Osteoblast (primary cell): Measurements from ENCODE around the gene FPR3. TPM values are rescaled to one million over a fixed set of nuclear protein-coding genes. Genes with fewer than 3 reads are reported as not detected.
"Not testable (repeated sequence)": the region's sequence is repeated elsewhere in the genome, so short reads cannot be mapped to it uniquely, and the experiment has no call there.

Experiments
- DNase-seq: peaks from one replicate; pipeline ENCODE4 v3.0.0; 2011; ENCODE audit warnings: low spot score, mixed read lengths; ENCODE audit not compliant: insufficient read length; ENCODE audit errors: missing footprints
- H2AFZ ChIP-seq: 2 replicates; pipeline ENCODE4 v1.6.0; 2011; ENCODE audit warnings: mild to moderate bottlenecking, low read length
- H3K27ac ChIP-seq: 2 replicates; pipeline ENCODE4 v1.5.1; 2011; ENCODE audit warnings: mild to moderate bottlenecking, low read depth, low read length, moderate library complexity
- H3K27me3 ChIP-seq: 2 replicates; pipeline ENCODE4 v1.6.0; 2012; ENCODE audit warnings: mild to moderate bottlenecking, control low read depth, inconsistent platforms, low read length, moderate library complexity; ENCODE audit not compliant: insufficient read depth
- H3K36me3 ChIP-seq: 2 replicates; pipeline ENCODE4 v1.5.1; 2011; ENCODE audit warnings: mild to moderate bottlenecking, low read length, control low read depth, moderate library complexity; ENCODE audit not compliant: insufficient read depth
- H3K4me1 ChIP-seq: 2 replicates; pipeline ENCODE4 v1.5.1; 2011; ENCODE audit warnings: mild to moderate bottlenecking, low read length, control low read depth, moderate library complexity; ENCODE audit not compliant: insufficient read depth
- H3K4me2 ChIP-seq: 2 replicates; pipeline ENCODE4 v1.6.0; 2011; ENCODE audit warnings: mild to moderate bottlenecking, low read length; ENCODE audit not compliant: insufficient read depth
- H3K4me3 ChIP-seq: fragments of 200-600 bp; sonication (generic); 3 replicates; pipeline ENCODE4 v1.5.1; 2012; ENCODE audit warnings: mild to moderate bottlenecking, low read length, inconsistent platforms; ENCODE audit not compliant: insufficient read depth
- H3K79me2 ChIP-seq: 2 replicates; pipeline ENCODE4 v1.6.0; 2012; ENCODE audit warnings: mild to moderate bottlenecking, low read length, control low read depth, inconsistent platforms; ENCODE audit not compliant: insufficient read depth
- H3K9me3 ChIP-seq: 2 replicates; pipeline ENCODE4 v1.5.1; 2011; ENCODE audit warnings: low read depth, low read length, control low read depth
- H4K20me1 ChIP-seq: 2 replicates; pipeline ENCODE4 v1.6.0; 2012; ENCODE audit warnings: mild to moderate bottlenecking, low read length, control low read depth; ENCODE audit not compliant: insufficient read depth
- CTCF ChIP-seq: IDR thresholded peaks from 2 replicates; pipeline ENCODE4 v1.5.1; 2011; ENCODE audit warnings: mild to moderate bottlenecking, low read depth, low read length, moderate library complexity; ENCODE audit errors: extremely low read depth
- total RNA-seq: library from RNA; depleted of rRNA; stranded (reverse); fragments of >200 nt; gene quantifications from 2 replicates; pipeline ENCODE4 v1.2.3, GENCODE V29; 2012

Gene FPR3
- total RNA-seq, 1 donor, result 1.1 TPM

DNA sequence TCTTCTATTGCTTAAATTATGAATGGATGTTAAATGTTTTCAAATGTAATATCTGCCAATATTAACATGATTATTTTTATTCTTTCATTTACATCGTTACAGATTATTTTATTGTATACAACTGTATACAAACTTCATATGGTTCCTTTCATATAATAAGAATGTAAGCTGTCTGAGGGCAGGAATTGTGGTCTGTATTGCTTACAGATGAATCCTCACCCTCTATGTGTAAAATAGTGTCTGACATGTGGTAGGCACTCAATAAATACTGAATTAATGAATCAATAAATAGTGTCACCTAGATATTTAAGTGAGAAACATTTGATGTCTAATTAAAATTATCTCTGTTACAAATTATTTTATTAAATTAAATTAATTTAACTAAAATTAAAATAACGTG lies 7.8 kb downstream of the FPR3 start:
- Histone ChIP-seq H3K4me1 (peaks cover 22% of the 10 kb centered on the region), H4K20me1 (no peaks in the 10 kb centered on the region), H2AFZ (no peak overlapping the region), H3K27ac (no peak overlapping the region), H3K27me3 (no peaks in the 10 kb centered on the region), H3K79me2 (no peaks in the 10 kb centered on the region), H3K4me3 (no peak overlapping the region), H3K36me3 (no peaks in the 10 kb centered on the region), H3K9me3 (no peaks in the 10 kb centered on the region), H3K4me2 (no peak overlapping the region)
- TF ChIP-seq CTCF, result no peak
- DNase-seq, result no peak

DNA sequence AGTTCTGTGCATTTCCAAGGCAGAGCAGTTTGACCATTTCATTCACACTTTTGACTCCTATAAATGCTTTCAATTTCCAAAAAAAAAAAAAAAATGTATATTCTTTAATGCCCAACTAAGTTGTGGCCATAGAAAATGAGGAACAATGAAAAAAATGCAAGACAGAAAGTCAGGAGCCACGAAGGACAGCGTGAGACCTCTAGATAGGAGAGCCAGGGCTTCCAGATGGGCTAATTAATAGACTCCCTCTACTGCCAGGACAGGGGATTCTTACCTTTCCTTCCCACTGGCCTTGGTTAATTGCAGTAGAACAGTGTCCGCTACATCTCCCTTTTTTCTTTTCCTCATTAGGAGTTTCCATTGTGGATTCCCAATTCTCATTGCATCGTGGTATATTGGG lies 8.6 kb downstream of the FPR3 start:
- Histone ChIP-seq H3K27me3 (no peaks in the 10 kb centered on the region), H3K4me3 (no peak overlapping the region), H3K36me3 (no peaks in the 10 kb centered on the region), H3K27ac (no peak overlapping the region), H3K9me3 (no peaks in the 10 kb centered on the region), H3K4me1 (peaks cover 25% of the 10 kb centered on the region), H4K20me1 (no peaks in the 10 kb centered on the region), H3K79me2 (no peaks in the 10 kb centered on the region), H2AFZ (no peak overlapping the region), H3K4me2 (no peak overlapping the region)
- no peak for TF ChIP-seq CTCF
- no peak for DNase-seq

- H3K4me1 ChIP-seq, result peaks cover 23% of the 10 kb centered on the region
- H2AFZ ChIP-seq, result no peak overlapping the region
- H3K4me3 ChIP-seq, result no peak overlapping the region
- H3K27ac ChIP-seq, result no peak overlapping the region
- no peaks in the 10 kb centered on the region for H4K20me1 ChIP-seq
- no peaks in the 10 kb centered on the region for H3K27me3 ChIP-seq
- no peak overlapping the region for H3K4me2 ChIP-seq
- H3K79me2 ChIP-seq, result no peaks in the 10 kb centered on the region
- no peaks in the 10 kb centered on the region for H3K9me3 ChIP-seq
- no peaks in the 10 kb centered on the region for H3K36me3 ChIP-seq
- DNase-seq, result no peak
- TF ChIP-seq CTCF, result no peak
Measured at GRCh38 chr19:51803967-51804366, 9.0 kb downstream of the FPR3 start.

- H3K4me2 ChIP-seq, H3K79me2 ChIP-seq, H3K4me3 ChIP-seq, DNase-seq, H2AFZ ChIP-seq, H3K9me3 ChIP-seq, H4K20me1 ChIP-seq, H3K27ac ChIP-seq, H3K27me3 ChIP-seq, H3K36me3 ChIP-seq: not testable (repeated sequence)
- peaks cover 17% of the 10 kb centered on the region for H3K4me1 ChIP-seq
Measured at GRCh38 chr19:51804789-51805188, 9.8 kb downstream of the FPR3 start.

DNA sequence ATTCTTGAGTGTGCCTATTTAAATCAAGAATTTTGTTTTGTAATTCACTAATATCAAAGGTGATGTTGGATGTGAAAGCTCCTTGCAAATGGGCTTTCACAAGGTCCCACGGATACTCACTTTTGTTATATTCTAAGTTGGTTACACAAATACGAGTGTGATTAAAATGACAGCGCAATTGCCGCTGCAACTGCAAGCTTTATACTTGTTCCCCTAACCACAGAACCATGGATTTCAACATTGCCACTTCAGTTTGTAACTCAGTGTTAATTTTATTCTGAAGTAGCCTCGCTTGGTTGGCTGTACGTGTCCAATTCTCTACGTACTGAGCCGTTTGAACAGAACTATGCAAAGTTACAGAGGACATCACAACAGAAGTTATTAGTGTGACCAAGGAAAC lies 10.4 kb downstream of the FPR3 start:
- DNase-seq, H3K4me3 ChIP-seq, H2AFZ ChIP-seq, H3K36me3 ChIP-seq, H3K9me3 ChIP-seq, H3K27ac ChIP-seq, H3K4me2 ChIP-seq, H4K20me1 ChIP-seq, H3K27me3 ChIP-seq, H3K79me2 ChIP-seq: not testable (repeated sequence)
- peaks cover 11% of the 10 kb centered on the region for H3K4me1 ChIP-seq

DNA sequence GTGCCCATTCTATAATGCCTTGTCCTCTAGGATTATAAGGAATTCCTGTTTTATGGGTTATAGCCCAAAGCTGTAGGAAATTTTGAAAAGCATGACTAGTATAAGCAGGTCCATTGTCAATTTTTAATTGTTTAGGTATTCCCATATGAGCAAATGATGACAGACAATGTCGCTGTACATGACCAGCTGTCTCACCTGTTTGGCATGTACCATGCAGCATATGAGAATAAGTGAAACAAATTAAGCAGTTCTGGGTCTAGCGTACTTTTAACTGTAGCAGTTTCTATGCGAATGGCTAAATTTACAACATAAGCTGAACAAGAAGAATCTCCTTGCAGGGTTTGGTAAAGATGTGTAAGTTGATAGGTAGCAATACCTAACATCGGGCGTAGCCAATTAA lies 11.6 kb downstream of the FPR3 start:
- not testable (repeated sequence) for H4K20me1 ChIP-seq, H3K4me1 ChIP-seq, H3K9me3 ChIP-seq, H3K27ac ChIP-seq, H3K4me2 ChIP-seq, H3K79me2 ChIP-seq, H3K27me3 ChIP-seq, DNase-seq, H3K4me3 ChIP-seq, H2AFZ ChIP-seq, H3K36me3 ChIP-seq
